K562 (cell line): ENCODE data around the gene BMP3. TPM values are rescaled to one million over a fixed set of nuclear protein-coding genes. Genes with fewer than 3 reads are reported as not detected.

Experiments used
- ARNT ChIP-seq, 2 experiments: fragments of 450-650 bp; IDR thresholded peaks; 2 replicates each; pipeline ENCODE4 v1.6.1; 2016; ENCODE audit warnings: mild to moderate bottlenecking in 1 of 2
- DNMT1 ChIP-seq: fragments of 450-650 bp; IDR thresholded peaks from 2 replicates; pipeline ENCODE4 v1.6.1; 2016; ENCODE audit warnings: antibody characterized with exemption, mild to moderate bottlenecking
- EP300 ChIP-seq: IDR thresholded peaks from 2 replicates; pipeline ENCODE4 v1.6.1; 2012; ENCODE audit warnings: low read length, improper control_type of control experiment
- SIN3B ChIP-seq: fragments of 450-650 bp; IDR thresholded peaks from 2 replicates; pipeline ENCODE4 v1.6.1; 2017; ENCODE audit warnings: low read depth, mild to moderate bottlenecking, moderate library complexity
- XRCC4 ChIP-seq: IDR thresholded peaks from one replicate; pipeline ENCODE4 v1.6.1; 2011; ENCODE audit not compliant: insufficient read depth, insufficient read length; ENCODE audit errors: extremely low read depth
- polyA plus RNA-seq, 8 experiments: library from polyadenylated mRNA; depleted of rRNA in 4 of 8; stranded (reverse) in 5 of 8; unstranded in 3 of 8; fragments of >200 nt; fragmentation: Nextera tagmentation in 2 of 8; fragmentation: Illumina TruSeq in 1 of 8; extraction: Ambion mirVana in 2 of 8; extraction: Trizol in 1 of 8; gene quantifications; 2 replicates each; pipeline versions ENCODE4 v1.2.1 to v1.2.3, GENCODE V29; 2011 to 2014; ENCODE audit warnings: inconsistent platforms in 1 of 8, missing spikeins in 1 of 8
- total RNA-seq, 7 experiments: library from RNA; depleted of rRNA in 6 of 7; stranded (reverse); fragments of >200 nt in 6 of 7; fragmentation: Illumina TruSeq in 2 of 7; extraction: Trizol in 2 of 7; gene quantifications; 2 replicates each; pipeline versions ENCODE4 v1.2.1 to v1.2.3, GENCODE V29; 2011 to 2021; ENCODE audit warnings: low replicate concordance in 1 of 7
- TF ChIP-seq, protein P1 (sequence below): fragments of 450-650 bp; formaldehyde crosslinking; IDR thresholded peaks from 2 replicates; pipeline ENCODE4 v1.4.0; 2020; ENCODE audit warnings: mild to moderate bottlenecking, moderate library complexity
- TF ChIP-seq, protein P2 (sequence below): IDR thresholded peaks from 3 replicates; pipeline ENCODE4 v1.6.1; 2011; ENCODE audit warnings: borderline replicate concordance, mild to moderate bottlenecking, moderate library complexity; ENCODE audit not compliant: insufficient read length; ENCODE audit errors: extremely low read depth
- TF ChIP-seq, protein P3 (sequence below): fragments of 250-450 bp; sonication (Bioruptor Pico); IDR thresholded peaks from 2 replicates; pipeline ENCODE4 v1.4.0; 2020; ENCODE audit warnings: mild to moderate bottlenecking, moderate library complexity
- TF ChIP-seq, protein P4 (sequence below): sonication (generic); formaldehyde crosslinking; IDR thresholded peaks from 2 replicates; pipeline ENCODE4 v1.8.0; 2023; ENCODE audit warnings: mild to moderate bottlenecking, missing genetic modification reagents

The BMP3 gene
- total and polyA plus RNA-seq, 9 of the 15 experiments (the other 6 are each of a cell fraction or from before 2014, with no cell fraction given), result 0.01 TPM; not detected in 8

DNA sequence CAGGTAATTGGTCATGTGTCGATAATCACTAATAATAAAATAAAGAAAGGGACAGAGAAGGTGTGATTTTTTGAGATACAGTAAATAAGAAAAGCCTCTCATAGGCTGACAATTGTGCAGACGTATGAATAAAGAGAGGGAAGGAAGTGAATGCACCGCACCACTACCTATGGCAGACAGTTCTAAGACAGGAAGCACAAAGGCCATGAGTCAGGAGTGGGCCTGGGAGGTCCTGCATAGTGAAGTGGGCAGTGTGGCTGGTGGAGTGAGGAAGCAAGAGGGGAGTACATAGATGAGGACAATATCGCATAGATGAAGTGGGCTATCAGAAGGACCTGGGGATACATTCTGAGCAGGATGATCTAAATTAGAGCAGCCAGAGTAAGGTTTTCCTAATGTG, 75.6 kb downstream of the BMP3 start (continued):
- TF ChIP-seq, protein P1, sequence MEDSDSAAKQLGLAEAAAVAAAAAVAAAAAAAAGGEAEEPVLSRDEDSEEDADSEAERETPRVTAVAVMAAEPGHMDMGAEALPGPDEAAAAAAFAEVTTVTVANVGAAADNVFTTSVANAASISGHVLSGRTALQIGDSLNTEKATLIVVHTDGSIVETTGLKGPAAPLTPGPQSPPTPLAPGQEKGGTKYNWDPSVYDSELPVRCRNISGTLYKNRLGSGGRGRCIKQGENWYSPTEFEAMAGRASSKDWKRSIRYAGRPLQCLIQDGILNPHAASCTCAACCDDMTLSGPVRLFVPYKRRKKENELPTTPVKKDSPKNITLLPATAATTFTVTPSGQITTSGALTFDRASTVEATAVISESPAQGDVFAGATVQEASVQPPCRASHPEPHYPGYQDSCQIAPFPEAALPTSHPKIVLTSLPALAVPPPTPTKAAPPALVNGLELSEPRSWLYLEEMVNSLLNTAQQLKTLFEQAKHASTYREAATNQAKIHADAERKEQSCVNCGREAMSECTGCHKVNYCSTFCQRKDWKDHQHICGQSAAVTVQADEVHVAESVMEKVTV, result no peak
- TF ChIP-seq, protein P2, sequence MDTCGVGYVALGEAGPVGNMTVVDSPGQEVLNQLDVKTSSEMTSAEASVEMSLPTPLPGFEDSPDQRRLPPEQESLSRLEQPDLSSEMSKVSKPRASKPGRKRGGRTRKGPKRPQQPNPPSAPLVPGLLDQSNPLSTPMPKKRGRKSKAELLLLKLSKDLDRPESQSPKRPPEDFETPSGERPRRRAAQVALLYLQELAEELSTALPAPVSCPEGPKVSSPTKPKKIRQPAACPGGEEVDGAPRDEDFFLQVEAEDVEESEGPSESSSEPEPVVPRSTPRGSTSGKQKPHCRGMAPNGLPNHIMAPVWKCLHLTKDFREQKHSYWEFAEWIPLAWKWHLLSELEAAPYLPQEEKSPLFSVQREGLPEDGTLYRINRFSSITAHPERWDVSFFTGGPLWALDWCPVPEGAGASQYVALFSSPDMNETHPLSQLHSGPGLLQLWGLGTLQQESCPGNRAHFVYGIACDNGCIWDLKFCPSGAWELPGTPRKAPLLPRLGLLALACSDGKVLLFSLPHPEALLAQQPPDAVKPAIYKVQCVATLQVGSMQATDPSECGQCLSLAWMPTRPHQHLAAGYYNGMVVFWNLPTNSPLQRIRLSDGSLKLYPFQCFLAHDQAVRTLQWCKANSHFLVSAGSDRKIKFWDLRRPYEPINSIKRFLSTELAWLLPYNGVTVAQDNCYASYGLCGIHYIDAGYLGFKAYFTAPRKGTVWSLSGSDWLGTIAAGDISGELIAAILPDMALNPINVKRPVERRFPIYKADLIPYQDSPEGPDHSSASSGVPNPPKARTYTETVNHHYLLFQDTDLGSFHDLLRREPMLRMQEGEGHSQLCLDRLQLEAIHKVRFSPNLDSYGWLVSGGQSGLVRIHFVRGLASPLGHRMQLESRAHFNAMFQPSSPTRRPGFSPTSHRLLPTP, result no peak
- TF ChIP-seq DNMT1 (no peak), XRCC4 (no peak), ARNT (IDR thresholded peaks at IDR 0.05) (no peak), EP300 (no peak), SIN3B (no peak)
- TF ChIP-seq, protein P3, sequence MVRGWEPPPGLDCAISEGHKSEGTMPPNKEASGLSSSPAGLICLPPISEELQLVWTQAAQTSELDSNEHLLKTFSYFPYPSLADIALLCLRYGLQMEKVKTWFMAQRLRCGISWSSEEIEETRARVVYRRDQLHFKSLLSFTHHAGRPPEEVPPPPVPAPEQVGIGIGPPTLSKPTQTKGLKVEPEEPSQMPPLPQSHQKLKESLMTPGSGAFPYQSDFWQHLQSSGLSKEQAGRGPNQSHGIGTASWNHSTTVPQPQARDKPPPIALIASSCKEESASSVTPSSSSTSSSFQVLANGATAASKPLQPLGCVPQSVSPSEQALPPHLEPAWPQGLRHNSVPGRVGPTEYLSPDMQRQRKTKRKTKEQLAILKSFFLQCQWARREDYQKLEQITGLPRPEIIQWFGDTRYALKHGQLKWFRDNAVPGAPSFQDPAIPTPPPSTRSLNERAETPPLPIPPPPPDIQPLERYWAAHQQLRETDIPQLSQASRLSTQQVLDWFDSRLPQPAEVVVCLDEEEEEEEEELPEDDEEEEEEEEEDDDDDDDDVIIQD (CRISPR knock-in tag), result no peak
- TF ChIP-seq, protein P4, sequence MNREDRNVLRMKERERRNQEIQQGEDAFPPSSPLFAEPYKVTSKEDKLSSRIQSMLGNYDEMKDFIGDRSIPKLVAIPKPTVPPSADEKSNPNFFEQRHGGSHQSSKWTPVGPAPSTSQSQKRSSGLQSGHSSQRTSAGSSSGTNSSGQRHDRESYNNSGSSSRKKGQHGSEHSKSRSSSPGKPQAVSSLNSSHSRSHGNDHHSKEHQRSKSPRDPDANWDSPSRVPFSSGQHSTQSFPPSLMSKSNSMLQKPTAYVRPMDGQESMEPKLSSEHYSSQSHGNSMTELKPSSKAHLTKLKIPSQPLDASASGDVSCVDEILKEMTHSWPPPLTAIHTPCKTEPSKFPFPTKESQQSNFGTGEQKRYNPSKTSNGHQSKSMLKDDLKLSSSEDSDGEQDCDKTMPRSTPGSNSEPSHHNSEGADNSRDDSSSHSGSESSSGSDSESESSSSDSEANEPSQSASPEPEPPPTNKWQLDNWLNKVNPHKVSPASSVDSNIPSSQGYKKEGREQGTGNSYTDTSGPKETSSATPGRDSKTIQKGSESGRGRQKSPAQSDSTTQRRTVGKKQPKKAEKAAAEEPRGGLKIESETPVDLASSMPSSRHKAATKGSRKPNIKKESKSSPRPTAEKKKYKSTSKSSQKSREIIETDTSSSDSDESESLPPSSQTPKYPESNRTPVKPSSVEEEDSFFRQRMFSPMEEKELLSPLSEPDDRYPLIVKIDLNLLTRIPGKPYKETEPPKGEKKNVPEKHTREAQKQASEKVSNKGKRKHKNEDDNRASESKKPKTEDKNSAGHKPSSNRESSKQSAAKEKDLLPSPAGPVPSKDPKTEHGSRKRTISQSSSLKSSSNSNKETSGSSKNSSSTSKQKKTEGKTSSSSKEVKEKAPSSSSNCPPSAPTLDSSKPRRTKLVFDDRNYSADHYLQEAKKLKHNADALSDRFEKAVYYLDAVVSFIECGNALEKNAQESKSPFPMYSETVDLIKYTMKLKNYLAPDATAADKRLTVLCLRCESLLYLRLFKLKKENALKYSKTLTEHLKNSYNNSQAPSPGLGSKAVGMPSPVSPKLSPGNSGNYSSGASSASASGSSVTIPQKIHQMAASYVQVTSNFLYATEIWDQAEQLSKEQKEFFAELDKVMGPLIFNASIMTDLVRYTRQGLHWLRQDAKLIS (CRISPR knock-in tag), result no peak
- TF ChIP-seq, all 486 proteins: peak for 0
